RKO (cell line): ENCODE results near the gene EHBP1L1.

Experiments used
- DNase-seq: peaks from one replicate; pipeline ENCODE4 v3.0.0-alpha.2; 2016; ENCODE audit warnings: low spot score

The EHBP1L1 gene

DNA sequence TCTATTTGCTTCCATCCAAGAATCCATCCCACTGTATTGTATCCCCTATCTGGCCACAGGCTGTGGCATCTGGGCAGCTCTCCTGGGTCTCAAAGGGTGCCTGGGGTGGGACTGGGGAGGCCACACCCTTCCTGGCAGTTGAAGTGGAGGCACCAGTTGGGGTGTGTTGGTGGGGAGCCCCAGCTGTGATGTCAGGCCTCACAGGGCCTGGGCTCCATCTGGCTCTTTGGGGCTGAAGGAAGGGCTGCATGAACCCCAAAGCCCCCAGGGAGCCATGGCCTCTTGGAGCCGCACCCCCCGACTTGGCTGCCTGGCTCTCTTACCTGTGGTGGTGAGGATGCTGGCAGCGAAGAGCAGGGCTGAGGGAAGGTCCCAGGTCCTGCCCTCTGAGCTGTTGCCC, 19.3 kb downstream of the EHBP1L1 start:
- DNase-seq, result no peak

DNA sequence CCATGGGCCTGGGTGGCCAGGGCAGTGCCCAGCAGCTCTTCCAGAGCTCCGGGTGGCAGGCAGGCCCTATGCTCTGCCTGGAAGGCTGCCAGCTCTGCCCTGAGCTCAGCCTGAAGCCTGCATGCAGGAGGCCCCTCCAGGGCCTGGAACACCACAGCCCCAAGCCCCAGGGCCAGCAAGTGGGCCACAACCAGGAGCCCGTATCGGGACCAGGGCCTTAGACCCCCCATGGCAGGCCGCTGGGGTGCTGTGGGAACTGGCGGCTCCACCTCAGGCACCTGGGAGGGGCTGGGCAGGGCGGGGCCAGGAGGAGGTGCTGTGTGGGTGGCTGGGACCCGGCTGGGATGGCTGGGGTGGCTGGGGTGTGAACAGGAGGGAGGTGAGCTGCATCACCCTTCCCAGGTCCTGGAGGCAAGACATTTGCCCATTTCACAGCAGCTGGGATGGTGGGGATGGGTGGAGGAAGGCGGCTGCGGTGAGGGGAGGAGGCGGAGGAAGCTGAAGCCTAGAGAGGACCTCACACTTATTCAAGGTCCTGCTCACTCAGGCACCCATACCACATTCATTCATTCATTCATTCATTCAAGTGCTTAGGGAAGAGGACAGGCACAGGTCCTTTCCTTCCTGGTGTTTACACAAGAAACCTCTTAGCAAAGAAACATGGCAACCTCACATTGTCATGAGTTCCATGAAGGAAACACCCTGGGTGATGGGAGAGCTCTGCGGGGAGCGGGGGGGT, 19.9 kb downstream of the EHBP1L1 start, which contains the start of gene KCNK7:
Gene KCNK7, minus strand, starts transcription at position 258 of the 739 bp plus-strand sequence. Its CDS starts 28 bp downstream, at position 230.
- no peak for DNase-seq

DNA sequence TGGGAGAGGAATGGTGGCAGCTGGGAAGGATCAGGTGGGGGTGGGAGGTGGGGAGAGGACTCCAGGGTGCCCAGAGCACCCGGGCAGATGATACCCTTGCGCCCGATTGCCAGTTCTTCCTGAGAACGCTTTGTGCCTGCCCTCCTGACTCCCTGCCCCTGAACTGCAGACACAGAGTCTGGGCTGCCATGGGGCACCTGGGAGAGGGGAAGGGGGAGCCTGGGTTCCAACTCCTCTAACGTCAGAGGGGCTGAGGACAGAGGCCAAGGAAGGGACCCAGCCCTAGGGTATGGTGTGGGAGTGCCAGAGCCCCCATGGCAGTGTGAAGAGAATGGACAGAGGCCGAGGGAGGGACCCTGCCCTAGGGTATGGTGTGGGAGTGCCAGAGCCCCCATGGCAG, 20.7 kb downstream of the EHBP1L1 start:
- DNase-seq, result no peak

GRCh38 chr11:65598258-65598699, 22.4 kb downstream of the EHBP1L1 start:
- no peak for DNase-seq

GRCh38 chr11:65599216-65599954, 23.5 kb downstream of the EHBP1L1 start:
- no peak for DNase-seq

- no peak for DNase-seq
Measured at GRCh38 chr11:65599955-65600246, 24.0 kb downstream of the EHBP1L1 start.

GRCh38 chr11:65604258-65604657, 28.4 kb downstream of the EHBP1L1 start:
- DNase-seq, result no peak

DNA sequence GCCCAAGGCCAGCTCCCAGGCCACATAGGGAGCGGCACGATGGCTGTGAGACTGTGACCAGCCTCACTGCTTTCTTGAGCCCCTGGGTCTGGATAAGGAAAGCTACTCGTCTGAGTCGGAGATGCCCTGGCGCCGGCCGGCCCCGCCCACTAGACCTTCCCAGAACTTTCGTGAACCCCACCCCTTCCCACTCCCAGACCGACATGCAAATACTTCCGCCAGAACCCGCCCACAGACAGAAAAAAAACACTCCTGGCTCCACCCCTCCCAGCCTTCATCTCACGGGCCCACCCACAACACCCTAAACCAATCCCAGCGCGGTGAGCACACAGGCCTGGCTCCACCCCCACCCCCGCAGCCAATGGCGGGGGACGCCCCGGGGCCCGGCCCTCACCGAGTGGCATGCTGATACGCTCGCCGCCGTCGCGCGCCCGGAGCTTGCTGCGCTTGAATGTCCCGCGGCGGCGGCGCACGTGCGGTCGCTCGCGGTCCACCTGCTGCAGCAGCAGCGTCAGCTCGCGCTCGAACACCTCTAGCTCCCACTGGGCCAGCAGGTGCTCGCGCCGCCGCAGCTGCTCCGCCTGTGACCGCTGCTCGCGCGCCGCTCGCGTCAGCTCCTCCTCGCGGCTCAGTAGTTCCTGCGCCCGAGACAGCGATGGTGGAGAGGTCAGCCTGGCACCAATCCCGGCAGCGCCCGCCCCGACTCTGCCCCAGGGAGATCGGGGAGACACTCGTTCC, 31.2 kb downstream of the EHBP1L1 start:
- DNase-seq, result peak; percentile 85

DNA sequence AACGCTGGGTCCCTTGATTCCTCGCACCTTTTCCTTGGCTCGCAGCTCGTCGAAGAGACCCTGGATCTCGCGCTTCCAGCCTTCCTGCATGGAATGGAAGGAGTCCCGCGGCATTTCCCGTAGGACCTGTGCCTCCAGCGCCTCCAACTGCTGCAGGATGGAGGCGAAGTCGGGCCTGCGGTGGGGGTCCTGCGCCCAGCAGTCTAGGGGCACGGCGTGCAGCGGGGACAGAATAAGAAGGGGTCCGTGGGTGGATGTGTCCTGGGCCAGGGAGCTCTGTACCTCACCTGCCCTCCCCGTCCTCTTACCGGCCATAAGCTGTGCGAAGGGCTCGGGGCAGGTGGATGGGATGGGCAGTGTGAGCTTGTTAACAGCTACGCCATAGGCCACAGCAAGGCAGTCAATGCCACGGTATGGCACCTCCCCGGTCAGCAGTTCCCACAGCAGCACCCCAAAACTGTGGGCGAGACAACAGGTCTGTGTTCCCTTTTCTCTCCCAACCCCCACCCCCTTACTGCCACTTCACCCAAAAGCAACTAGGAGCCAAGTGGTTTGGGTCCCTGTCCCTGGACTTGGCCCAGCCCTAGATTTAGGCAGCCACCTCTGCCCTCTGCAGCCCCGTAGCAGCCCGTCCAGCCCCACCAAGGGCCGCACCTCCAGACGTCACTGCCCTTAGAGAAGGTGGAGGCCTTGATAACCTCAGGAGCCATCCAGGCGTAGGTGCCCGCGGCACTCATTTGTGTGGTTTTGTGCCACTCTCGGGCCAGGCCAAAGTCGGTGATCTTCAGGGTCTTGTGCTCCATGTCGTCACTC, 32.0 kb downstream of the EHBP1L1 start:
- DNase-seq, result no peak

DNA sequence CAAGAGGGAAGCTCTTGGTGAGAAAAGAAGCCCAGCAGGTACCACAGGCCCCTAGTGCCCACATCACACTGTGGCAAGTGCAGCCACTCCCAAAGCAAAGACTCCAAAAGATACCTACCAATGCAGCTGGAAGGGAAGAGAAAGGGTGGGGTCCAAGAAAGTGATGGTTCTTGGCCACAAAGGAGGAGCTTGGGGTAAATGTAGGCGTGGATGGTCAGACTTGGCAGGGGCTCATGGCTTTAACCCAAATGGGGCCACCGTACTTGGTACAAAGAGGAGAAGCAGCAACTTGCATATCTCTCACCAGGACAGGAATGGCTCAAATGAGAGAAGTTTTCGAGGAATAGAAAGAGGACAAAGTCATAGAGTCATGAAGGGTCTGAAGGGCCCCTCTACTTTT, 33.4 kb downstream of the EHBP1L1 start:
- no peak for DNase-seq

GRCh38 chr11:65609665-65610064, 33.8 kb downstream of the EHBP1L1 start:
- no peak for DNase-seq

- no peak for DNase-seq
Measured at GRCh38 chr11:65610404-65610803, 34.6 kb downstream of the EHBP1L1 start.

DNA sequence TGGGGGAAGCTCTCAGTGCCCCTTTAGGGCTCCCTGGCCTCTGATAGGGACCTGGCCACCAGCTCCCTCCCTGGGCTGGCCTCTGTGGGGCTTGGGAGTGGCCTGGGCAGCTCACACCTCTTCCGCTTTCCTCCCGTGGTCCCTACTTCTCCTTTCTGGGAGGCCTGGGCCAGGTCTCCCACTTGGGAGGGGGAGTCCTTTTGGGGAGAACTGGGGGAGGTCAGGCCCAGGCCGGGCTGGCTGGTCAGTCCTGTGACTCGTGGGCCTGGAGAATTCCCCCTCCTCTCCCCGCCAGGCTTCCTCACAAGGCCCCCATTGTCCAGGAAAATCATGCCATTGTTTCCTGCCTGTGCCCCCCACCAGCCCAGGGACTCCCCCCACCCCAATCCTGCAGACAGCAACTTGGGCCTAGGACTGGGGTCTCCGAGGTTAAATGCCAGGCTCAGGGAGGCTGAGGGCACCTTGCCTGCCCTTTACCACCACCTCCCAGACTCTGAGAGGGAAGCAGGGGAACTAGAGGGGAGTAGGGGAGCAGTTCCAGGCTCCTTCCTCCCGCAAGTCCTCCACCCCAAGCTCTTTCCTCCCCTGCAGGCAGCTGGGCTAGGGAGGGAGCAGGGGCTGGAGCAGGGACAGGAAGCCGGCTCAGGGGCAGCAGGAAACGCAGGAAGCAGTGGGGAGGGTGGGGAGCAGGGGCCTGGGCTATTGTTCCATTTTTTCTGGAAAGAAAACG, 35.3 kb downstream of the EHBP1L1 start:
- DNase-seq, result no peak

DNA sequence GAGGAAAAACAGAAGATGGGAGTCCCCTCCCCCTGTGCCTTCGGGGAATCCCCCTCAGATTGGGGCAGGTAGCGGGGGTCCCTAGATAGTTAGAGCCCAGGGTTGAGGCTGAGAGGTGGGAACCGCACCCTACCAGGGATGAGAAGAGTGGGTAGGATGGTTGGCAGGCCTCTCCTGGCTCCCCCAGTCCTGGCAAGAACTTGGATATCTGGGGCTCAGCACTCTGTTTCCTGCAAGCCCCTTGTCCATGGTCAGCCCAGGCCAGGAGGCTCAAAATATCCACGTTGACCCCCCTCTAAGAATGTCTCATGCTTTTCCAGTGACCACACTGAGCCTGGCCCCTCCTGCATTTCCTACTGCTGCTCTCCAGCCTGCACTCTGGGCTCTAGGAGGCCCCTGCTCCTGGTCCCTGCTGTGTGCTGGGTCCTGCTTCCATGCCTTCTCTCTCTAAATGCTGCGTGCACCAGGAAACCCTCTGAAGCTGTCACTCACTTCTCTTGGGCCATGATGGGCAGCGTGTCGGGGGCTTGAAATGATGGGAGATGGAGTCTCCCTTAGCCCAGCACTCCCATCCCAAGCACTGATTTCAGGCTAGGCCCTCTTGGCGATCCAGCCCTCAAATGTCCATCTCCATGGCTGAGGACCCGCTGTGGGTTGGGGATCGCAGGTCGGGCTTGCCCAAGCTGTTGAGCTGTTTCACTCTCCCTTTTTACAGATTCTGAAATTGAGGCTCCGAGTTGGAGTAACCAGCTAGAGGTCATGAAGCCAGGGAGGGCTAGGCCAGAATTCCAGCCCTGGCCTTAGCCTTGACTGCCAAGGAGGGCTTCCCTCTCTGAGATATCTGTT, 36.1 kb downstream of the EHBP1L1 start:
- DNase-seq, result peak; percentile 23

- DNase-seq, result no peak
Measured at GRCh38 chr11:65612691-65613090, 36.8 kb downstream of the EHBP1L1 start.

GRCh38 chr11:65613091-65613928, 37.5 kb downstream of the EHBP1L1 start:
- peak; percentile 19 for DNase-seq

- DNase-seq, result peak; percentile 100
Measured at GRCh38 chr11:65615229-65615949, 39.5 kb downstream of the EHBP1L1 start, which contains the start of gene PCNX3. Gene PCNX3, plus strand, starts transcription at chr11:65615776. Its CDS starts 536 bp downstream, at chr11:65616312.

DNA sequence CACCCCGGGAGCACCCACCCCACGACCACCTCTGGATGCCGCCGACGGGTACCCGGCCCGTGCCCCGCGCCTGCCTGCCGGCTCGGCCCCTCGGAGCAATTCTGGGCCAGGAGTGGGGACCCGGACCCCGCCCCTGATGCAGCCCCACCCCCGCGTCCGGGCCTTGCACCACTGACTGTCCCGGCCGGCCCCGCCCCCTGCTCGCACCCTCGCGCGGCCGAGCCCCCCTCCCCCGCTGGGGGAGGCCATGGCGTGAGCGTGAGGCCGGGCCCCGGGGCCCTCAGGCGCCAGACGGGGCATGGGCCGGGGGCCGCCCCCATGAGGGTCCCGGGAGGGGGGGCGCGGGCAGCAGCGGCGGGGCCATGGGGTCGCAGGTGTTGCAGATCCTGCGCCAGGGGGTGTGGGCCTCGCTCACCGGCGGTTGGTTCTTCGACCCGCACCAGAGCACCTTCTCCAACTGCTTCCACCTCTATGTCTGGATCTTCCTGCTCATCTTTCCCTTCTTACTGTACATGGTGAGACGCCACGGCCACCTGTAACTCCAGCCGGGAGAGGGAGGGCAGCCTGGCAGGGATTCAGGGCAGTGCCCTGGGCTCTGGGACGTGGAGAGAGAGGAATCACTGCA, 40.2 kb downstream of the EHBP1L1 start:
- peak; percentile 59 for DNase-seq
